ENCODE data around the gene GPRC5D.

DNA sequence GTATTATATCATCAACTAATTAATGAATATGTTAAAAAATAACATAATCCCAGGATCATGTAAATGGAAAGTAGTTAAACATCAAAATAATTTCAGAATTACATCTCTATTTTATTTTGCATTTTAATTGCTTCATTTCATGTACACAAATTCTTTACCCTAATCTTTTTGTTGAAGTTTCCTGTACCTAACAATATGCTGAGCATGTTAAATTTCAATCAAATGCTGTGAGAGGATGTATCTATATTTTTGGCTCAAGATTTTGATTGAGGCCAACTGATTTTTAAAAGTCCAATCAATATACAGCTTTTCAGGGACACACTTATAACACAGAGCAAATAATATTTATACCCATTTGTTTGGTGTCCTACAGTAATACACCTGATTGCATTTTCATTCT lies 6.4 kb downstream of the GPRC5D start:
- TF ChIP-seq, protein P1, sequence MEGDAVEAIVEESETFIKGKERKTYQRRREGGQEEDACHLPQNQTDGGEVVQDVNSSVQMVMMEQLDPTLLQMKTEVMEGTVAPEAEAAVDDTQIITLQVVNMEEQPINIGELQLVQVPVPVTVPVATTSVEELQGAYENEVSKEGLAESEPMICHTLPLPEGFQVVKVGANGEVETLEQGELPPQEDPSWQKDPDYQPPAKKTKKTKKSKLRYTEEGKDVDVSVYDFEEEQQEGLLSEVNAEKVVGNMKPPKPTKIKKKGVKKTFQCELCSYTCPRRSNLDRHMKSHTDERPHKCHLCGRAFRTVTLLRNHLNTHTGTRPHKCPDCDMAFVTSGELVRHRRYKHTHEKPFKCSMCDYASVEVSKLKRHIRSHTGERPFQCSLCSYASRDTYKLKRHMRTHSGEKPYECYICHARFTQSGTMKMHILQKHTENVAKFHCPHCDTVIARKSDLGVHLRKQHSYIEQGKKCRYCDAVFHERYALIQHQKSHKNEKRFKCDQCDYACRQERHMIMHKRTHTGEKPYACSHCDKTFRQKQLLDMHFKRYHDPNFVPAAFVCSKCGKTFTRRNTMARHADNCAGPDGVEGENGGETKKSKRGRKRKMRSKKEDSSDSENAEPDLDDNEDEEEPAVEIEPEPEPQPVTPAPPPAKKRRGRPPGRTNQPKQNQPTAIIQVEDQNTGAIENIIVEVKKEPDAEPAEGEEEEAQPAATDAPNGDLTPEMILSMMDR (IDR thresholded peaks at IDR 0.05): no peak
- TF ChIP-seq, protein P2, sequence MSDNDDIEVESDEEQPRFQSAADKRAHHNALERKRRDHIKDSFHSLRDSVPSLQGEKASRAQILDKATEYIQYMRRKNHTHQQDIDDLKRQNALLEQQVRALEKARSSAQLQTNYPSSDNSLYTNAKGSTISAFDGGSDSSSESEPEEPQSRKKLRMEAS (IDR thresholded peaks at IDR 0.05; ENCODE audit: low read depth): no peak
- TF ChIP-seq, protein P3, sequence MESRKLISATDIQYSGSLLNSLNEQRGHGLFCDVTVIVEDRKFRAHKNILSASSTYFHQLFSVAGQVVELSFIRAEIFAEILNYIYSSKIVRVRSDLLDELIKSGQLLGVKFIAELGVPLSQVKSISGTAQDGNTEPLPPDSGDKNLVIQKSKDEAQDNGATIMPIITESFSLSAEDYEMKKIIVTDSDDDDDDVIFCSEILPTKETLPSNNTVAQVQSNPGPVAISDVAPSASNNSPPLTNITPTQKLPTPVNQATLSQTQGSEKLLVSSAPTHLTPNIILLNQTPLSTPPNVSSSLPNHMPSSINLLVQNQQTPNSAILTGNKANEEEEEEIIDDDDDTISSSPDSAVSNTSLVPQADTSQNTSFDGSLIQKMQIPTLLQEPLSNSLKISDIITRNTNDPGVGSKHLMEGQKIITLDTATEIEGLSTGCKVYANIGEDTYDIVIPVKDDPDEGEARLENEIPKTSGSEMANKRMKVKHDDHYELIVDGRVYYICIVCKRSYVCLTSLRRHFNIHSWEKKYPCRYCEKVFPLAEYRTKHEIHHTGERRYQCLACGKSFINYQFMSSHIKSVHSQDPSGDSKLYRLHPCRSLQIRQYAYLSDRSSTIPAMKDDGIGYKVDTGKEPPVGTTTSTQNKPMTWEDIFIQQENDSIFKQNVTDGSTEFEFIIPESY (IDR thresholded peaks at IDR 0.05; ENCODE audit: borderline replicate concordance, low read depth): no peak
- TF ChIP-seq FOXM1 (IDR thresholded peaks at IDR 0.05; ENCODE audit: low read depth) (no peak), NFIC (IDR thresholded peaks at IDR 0.05; ENCODE audit: borderline replicate concordance) (no peak), EP300 (IDR thresholded peaks at IDR 0.05; ENCODE audit: borderline replicate concordance in 1 of 2, low read depth in 1 of 2, low read length in 1 of 2) (no peak), GABPA (IDR thresholded peaks at IDR 0.05; ENCODE audit: low read depth) (no peak), CHD2 (IDR thresholded peaks at IDR 0.05; ENCODE audit: low read length, partially characterized antibody) (no peak), POLR2AphosphoS5 (IDR thresholded peaks at IDR 0.05; ENCODE audit: low read depth, low read length) (no peak), RFX5 (IDR thresholded peaks at IDR 0.05; ENCODE audit: low read length) (no peak), EZH2phosphoT487 (IDR thresholded peaks at IDR 0.05; ENCODE audit: borderline replicate concordance, low read depth) (no peak)
- TF ChIP-seq, protein P4, sequence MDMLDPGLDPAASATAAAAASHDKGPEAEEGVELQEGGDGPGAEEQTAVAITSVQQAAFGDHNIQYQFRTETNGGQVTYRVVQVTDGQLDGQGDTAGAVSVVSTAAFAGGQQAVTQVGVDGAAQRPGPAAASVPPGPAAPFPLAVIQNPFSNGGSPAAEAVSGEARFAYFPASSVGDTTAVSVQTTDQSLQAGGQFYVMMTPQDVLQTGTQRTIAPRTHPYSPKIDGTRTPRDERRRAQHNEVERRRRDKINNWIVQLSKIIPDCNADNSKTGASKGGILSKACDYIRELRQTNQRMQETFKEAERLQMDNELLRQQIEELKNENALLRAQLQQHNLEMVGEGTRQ (IDR thresholded peaks at IDR 0.05; ENCODE audit: borderline replicate concordance, low read depth, low read length): no peak

Measured in SK-N-SH (cell line).